B cell (primary cell): ENCODE results near the gene SLC6A6.

Experiments used
- EZH2 ChIP-seq: IDR thresholded peaks from 2 replicates; pipeline ENCODE4 v1.6.1; 2012; ENCODE audit warnings: borderline replicate concordance, low read depth, mild to moderate bottlenecking, moderate library complexity, low read length; ENCODE audit not compliant: insufficient read depth, poor library complexity, severe bottlenecking
- TF ChIP-seq, protein P1 (sequence below): fragments of 200-600 bp; IDR thresholded peaks from one replicate; pipeline ENCODE4 v1.8.0; 2022; ENCODE audit warnings: antibody characterized with exemption, mild to moderate bottlenecking

DNA sequence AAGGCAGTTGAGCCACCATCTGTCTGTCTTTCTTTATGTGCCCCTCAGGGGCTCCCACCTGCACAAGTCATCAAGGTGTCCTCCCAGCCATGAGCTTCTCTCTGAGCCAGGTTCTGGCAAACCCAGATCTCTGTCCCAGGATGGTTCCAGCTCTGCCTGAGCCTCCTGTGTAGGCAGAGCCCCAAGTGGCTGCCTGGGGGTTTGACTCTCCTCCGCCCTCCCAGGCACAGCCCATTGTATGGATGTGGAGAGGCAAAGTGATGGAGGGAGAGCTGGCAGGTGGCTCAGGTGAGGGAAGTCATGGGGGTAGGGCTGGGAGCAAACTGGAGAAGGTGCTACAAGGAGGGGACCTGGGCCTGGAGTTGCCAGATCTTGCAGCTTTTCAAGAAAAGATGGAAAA is 80.9 kb downstream of the SLC6A6 start:
- TF ChIP-seq, protein P1, sequence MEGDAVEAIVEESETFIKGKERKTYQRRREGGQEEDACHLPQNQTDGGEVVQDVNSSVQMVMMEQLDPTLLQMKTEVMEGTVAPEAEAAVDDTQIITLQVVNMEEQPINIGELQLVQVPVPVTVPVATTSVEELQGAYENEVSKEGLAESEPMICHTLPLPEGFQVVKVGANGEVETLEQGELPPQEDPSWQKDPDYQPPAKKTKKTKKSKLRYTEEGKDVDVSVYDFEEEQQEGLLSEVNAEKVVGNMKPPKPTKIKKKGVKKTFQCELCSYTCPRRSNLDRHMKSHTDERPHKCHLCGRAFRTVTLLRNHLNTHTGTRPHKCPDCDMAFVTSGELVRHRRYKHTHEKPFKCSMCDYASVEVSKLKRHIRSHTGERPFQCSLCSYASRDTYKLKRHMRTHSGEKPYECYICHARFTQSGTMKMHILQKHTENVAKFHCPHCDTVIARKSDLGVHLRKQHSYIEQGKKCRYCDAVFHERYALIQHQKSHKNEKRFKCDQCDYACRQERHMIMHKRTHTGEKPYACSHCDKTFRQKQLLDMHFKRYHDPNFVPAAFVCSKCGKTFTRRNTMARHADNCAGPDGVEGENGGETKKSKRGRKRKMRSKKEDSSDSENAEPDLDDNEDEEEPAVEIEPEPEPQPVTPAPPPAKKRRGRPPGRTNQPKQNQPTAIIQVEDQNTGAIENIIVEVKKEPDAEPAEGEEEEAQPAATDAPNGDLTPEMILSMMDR = no peak
- no peak for TF ChIP-seq EZH2
